Gastroesophageal sphincter (tissue), 4 donors: ENCODE results near the gene METAP1D. TPM values are rescaled to one million over a fixed set of nuclear protein-coding genes. Genes with fewer than 3 reads are reported as not detected.

Experiments used
- ATAC-seq: fragments of 150-250 bp; one replicate; pipeline ENCODE4 v1.9.1; 2016; ENCODE audit warnings: mild to moderate bottlenecking, moderate library complexity
- H3K27ac ChIP-seq, 4 donors: fragments of 200-600 bp; sonication (generic) in 3 of 4; 1 replicate in 3 of 4; 2 replicates in 1 of 4; pipeline ENCODE4 v1.5.1; 2016 to 2019
- H3K27me3 ChIP-seq: fragments of 200-600 bp; sonication (generic); one replicate; pipeline ENCODE4 v1.5.1; 2019
- H3K36me3 ChIP-seq, 2 donors: fragments of 200-600 bp; sonication (generic); one replicate each; pipeline ENCODE4 v1.5.1; 2019; ENCODE audit warnings: control low read depth in 1 of 2
- H3K4me1 ChIP-seq, 3 donors: fragments of 200-600 bp; sonication (generic); 1 replicate in 2 of 3; 2 replicates in 1 of 3; pipeline ENCODE4 v1.5.1; 2016 to 2019; ENCODE audit warnings: control low read depth in 2 of 3
- H3K4me3 ChIP-seq, 2 donors: fragments of 200-600 bp; sonication (generic); one replicate each; pipeline ENCODE4 v1.5.1; 2019; ENCODE audit warnings: mild to moderate bottlenecking in 1 of 2, moderate library complexity in 1 of 2
- H3K9me3 ChIP-seq, 3 donors: fragments of 200-600 bp; sonication (generic); one replicate each; pipeline ENCODE4 v1.5.1; 2017 to 2019; ENCODE audit warnings: control low read depth in 2 of 3
- CTCF ChIP-seq, 4 experiments: fragments of 200-600 bp in 2 of 4; fragments of 450-650 bp in 2 of 4; sonication (generic) in 1 of 4; IDR thresholded peaks; one replicate each; pipeline ENCODE4 v1.5.1; 2017 to 2019; ENCODE audit warnings: antibody characterized with exemption in 4 of 4, mild to moderate bottlenecking in 2 of 4, moderate library complexity in 2 of 4
- EP300 ChIP-seq: sonication (generic); formaldehyde crosslinking; IDR thresholded peaks from one replicate; pipeline ENCODE4 v1.6.1; 2017; ENCODE audit warnings: antibody characterized with exemption, mild to moderate bottlenecking
- POLR2A ChIP-seq, 2 donors: fragments of 450-650 bp; IDR thresholded peaks; one replicate each; pipeline ENCODE4 v1.6.1; 2017; ENCODE audit warnings: antibody characterized with exemption in 2 of 2, mild to moderate bottlenecking in 2 of 2, moderate library complexity in 1 of 2
- POLR2AphosphoS5 ChIP-seq: sonication (generic); formaldehyde crosslinking; IDR thresholded peaks from one replicate; pipeline ENCODE4 v1.6.1; 2017; ENCODE audit warnings: antibody characterized with exemption
- WGBS, 2 donors: methylation state at CpG; one replicate each; pipeline ENCODE4 v1.1.5; 2018; ENCODE audit warnings: low coverage in 1 of 2; 5-methylcytosine and 5-hydroxymethylcytosine counted together
- total RNA-seq, 4 donors: library from RNA; depleted of rRNA; stranded (reverse); fragments of >200 nt; gene quantifications; one replicate each; pipeline ENCODE4 v1.1.0, GENCODE V29; 2016

Gene METAP1D
- total RNA-seq, 4 donors from 2014 or later: 1.8 to 9.2 (median 4.2) TPM

- WGBS, 2 donors: 93 to 100% methylated on average over 4 to 6 of the region's 8 CpGs
- H3K27me3 ChIP-seq: no peaks in the 10 kb centered on the region
- ATAC-seq: no peak
Measured at GRCh38 chr2:172047566-172048507, 48.1 kb downstream of the METAP1D start.

GRCh38 chr2:172048508-172049503, 49.1 kb downstream of the METAP1D start:
- 91 to 92% methylated on average over 6 of the region's 6 CpGs for WGBS, 2 donors
- no peak for ATAC-seq
- TF ChIP-seq EP300: no peak
- no peak for TF ChIP-seq CTCF (IDR thresholded peaks at IDR 0.05)
- TF ChIP-seq POLR2A (IDR thresholded peaks at IDR 0.05): no peak
- no peak for TF ChIP-seq POLR2AphosphoS5
- Histone ChIP-seq H3K27ac (no peak overlapping the region), H3K4me3 (no peak overlapping the region), H3K27me3 (no peaks in the 10 kb centered on the region), H3K9me3 (no peaks in the 10 kb centered on the region), H3K36me3 (no peaks in the 10 kb centered on the region), H3K4me1 (no peaks in the 10 kb centered on the region)

More at GRCh38 chr2:172047566-172048507, 48.1 kb downstream of the METAP1D start:
- Histone ChIP-seq H3K9me3 (no peaks in the 10 kb centered on the region), H3K4me1 (no peaks in the 10 kb centered on the region), H3K36me3 (no peaks in the 10 kb centered on the region), H3K4me3 (no peak overlapping the region), H3K27ac (no peak overlapping the region)
- no peak for TF ChIP-seq CTCF (IDR thresholded peaks at IDR 0.05)
- TF ChIP-seq EP300: no peak
- no peak for TF ChIP-seq POLR2A (IDR thresholded peaks at IDR 0.05)
- no peak for TF ChIP-seq POLR2AphosphoS5

- no peaks in the 10 kb centered on the region for H3K27me3 ChIP-seq
- no peaks in the 10 kb centered on the region for H3K9me3 ChIP-seq
- H3K4me3 ChIP-seq: no peak overlapping the region
- H3K4me1 ChIP-seq: no peaks in the 10 kb centered on the region
- WGBS, 2 donors: 88 to 94% methylated on average over 2 of the region's 2 CpGs
- no peak for ATAC-seq
- H3K27ac ChIP-seq: no peak overlapping the region
- no peaks in the 10 kb centered on the region for H3K36me3 ChIP-seq
- TF ChIP-seq POLR2A (IDR thresholded peaks at IDR 0.05) (no peak), POLR2AphosphoS5 (no peak), EP300 (no peak), CTCF (IDR thresholded peaks at IDR 0.05) (no peak)
Measured at GRCh38 chr2:172049567-172050120, 49.9 kb downstream of the METAP1D start.

GRCh38 chr2:172050479-172051125, 50.8 kb downstream of the METAP1D start:
- 75 to 80% methylated on average over 1 of the region's 1 CpG for WGBS, 2 donors
- Histone ChIP-seq H3K27ac (no peak overlapping the region), H3K4me3 (no peak overlapping the region), H3K27me3 (no peaks in the 10 kb centered on the region), H3K4me1 (no peaks in the 10 kb centered on the region), H3K9me3 (no peaks in the 10 kb centered on the region), H3K36me3 (no peaks in the 10 kb centered on the region)
- TF ChIP-seq POLR2AphosphoS5 (no peak), CTCF (IDR thresholded peaks at IDR 0.05) (no peak), EP300 (no peak), POLR2A (IDR thresholded peaks at IDR 0.05) (no peak)
- ATAC-seq: no peak
